ENCODE results near the gene CEL. TPM values are rescaled to one million over a fixed set of nuclear protein-coding genes. Genes with fewer than 3 reads are reported as not detected.

The CEL gene
- total RNA-seq, 2 donors from 2014 or later: 0.61 to 16.6 TPM

DNA sequence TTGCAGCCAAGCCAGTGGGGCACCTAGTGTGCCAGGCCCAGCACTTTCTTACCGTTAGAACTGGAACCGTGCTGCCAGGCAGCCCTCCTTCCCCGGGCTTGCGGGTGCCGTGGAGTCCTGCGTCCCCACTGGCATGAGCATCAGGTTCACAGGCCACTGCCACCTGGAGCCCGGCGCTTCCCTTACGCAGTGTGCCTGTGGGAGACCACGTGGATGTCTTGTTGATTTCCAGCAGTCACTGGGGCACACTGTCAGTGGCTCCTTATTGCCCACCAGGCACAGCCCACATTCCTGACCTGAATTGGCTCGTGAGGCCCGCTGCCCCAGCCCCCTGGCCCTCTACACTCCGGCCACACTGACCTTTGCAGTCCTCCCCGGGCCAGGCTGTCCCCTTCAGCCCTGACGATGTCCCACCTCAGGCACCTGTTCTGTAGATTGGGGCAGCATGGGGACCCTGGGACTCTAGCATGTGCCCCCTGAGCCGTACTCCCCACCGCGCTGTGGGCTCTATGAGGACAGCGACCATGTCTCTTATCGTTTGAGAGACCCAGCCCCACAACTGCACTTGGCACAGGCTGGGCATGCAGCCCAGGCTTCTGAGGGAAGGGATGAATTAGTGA lies 10.4 kb upstream of the CEL start:
- Histone ChIP-seq H3K9ac (ENCODE audit: low read depth in 2 of 2, low read length in 2 of 2) (peak overlapping the region in 1 of 2 donors; percentile 34), H3K27ac (no peak overlapping the region), H3K36me3 (no peaks in the 10 kb centered on the region), H3K4me1 (peaks cover 3% of the 10 kb centered on the region), H3K4me3 (no peak overlapping the region), H3K27me3 (no peaks in the 10 kb centered on the region), H3K9me3 (no peaks in the 10 kb centered on the region)
- no peak for DNase-seq
- TF ChIP-seq, protein P1, sequence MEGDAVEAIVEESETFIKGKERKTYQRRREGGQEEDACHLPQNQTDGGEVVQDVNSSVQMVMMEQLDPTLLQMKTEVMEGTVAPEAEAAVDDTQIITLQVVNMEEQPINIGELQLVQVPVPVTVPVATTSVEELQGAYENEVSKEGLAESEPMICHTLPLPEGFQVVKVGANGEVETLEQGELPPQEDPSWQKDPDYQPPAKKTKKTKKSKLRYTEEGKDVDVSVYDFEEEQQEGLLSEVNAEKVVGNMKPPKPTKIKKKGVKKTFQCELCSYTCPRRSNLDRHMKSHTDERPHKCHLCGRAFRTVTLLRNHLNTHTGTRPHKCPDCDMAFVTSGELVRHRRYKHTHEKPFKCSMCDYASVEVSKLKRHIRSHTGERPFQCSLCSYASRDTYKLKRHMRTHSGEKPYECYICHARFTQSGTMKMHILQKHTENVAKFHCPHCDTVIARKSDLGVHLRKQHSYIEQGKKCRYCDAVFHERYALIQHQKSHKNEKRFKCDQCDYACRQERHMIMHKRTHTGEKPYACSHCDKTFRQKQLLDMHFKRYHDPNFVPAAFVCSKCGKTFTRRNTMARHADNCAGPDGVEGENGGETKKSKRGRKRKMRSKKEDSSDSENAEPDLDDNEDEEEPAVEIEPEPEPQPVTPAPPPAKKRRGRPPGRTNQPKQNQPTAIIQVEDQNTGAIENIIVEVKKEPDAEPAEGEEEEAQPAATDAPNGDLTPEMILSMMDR (IDR thresholded peaks at IDR 0.05): no peak
- intact Hi-C loops (cut with DNase I): no loop called here

- intact Hi-C loops (cut with DNase I): no loop called here
- H3K4me1 ChIP-seq: peaks cover 3% of the 10 kb centered on the region
- no peaks in the 10 kb centered on the region for H3K9me3 ChIP-seq
- TF ChIP-seq, protein P1 (IDR thresholded peaks at IDR 0.05): no peak
- no peak for DNase-seq
- H3K27ac ChIP-seq: no peak overlapping the region
- no peaks in the 10 kb centered on the region for H3K36me3 ChIP-seq
- no peaks in the 10 kb centered on the region for H3K27me3 ChIP-seq
- no peak overlapping the region for H3K9ac ChIP-seq (ENCODE audit: low read depth in 2 of 2, low read length in 2 of 2)
- no peak overlapping the region for H3K4me3 ChIP-seq
These were observed 9.7 kb upstream of the CEL start for GRCh38 chr9:133051966-133052539.

DNA sequence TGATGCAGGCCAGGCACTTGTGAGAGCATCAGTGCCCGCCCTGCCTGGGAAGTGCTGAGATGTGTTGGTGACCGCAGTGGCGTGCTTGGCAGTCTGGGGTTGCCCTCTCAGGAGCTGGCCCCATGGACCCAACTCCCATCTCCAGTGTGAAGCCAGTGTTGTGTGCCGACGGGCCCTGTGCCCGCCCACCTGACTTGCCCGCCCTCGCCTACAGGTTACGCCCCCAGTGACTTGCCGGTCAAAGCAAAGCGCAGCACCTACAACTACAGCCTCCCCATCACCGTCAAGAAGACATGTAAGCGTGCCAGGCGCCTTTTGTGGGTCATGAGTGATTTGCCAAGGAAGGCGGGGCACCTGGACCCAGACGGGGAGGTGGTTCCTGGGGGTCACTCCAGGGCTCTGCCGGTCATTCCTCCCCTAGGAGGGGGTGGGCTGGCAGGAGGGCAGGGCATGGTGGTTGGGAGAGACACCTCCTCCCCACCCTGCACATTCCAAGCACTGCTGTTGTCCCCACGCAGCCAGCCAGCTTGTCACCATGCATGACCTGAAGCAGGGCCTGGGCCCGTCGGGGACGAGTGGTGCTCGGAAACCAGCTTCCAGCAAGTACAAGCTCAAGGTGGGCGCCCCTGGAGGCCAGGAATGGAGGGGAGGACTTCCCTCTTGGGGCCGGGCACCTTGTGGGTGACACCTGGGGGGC lies 7.4 kb upstream of the CEL start:
- DNase-seq: no peak
- H3K9ac ChIP-seq (ENCODE audit: low read depth in 2 of 2, low read length in 2 of 2): no peak overlapping the region
- TF ChIP-seq, protein P1 (IDR thresholded peaks at IDR 0.05): no peak
- intact Hi-C loops (cut with DNase I): no loop called here
- no peak overlapping the region for H3K4me3 ChIP-seq
- no peak overlapping the region for H3K27ac ChIP-seq
- H3K4me1 ChIP-seq: peaks cover 3% of the 10 kb centered on the region
- no peaks in the 10 kb centered on the region for H3K9me3 ChIP-seq
- H3K36me3 ChIP-seq: no peaks in the 10 kb centered on the region
- no peaks in the 10 kb centered on the region for H3K27me3 ChIP-seq

- Histone ChIP-seq H3K36me3 (no peaks in the 10 kb centered on the region), H3K27ac (no peak overlapping the region), H3K4me3 (no peak overlapping the region), H3K4me1 (peaks cover 3% of the 10 kb centered on the region), H3K9ac (ENCODE audit: low read depth in 2 of 2, low read length in 2 of 2) (no peak overlapping the region), H3K9me3 (no peaks in the 10 kb centered on the region), H3K27me3 (no peaks in the 10 kb centered on the region)
- TF ChIP-seq, protein P1 (IDR thresholded peaks at IDR 0.05): no peak
- intact Hi-C loops (cut with DNase I): no loop called here
- DNase-seq: no peak
These were observed 6.8 kb upstream of the CEL start for GRCh38 chr9:133054966-133055365.

DNA sequence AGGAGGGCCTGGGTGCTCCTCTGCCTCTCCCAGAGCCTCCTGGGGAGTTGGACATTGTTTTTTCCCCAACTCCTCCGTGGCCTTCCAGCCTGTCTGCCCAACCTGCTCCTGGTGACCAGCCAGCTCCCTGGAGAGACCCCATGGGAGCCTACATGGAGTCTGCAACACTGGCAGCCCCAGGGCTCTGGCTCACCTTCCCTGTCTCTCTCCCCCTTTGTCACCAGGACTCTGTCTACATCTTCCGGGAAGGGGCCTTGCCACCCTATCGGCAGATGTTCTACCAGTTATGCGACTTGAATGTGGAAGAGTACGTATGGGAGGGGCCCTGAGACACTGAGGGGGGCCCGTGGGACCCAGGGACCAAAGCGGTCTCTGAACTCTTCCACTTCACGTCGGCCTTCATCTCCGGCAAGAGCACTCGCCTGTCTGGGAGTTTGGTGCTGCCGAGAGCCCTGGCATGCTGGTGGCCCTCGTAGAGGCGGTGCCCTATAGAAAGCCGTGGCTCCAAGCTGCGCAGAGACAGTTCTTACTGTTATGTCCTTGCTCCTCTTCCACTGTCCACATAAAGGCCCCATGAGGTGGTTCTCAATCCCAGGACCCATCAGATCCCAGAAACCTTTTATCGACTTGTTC lies 5.9 kb upstream of the CEL start:
- Histone ChIP-seq H3K4me3 (no peak overlapping the region), H3K36me3 (no peaks in the 10 kb centered on the region), H3K9ac (ENCODE audit: low read depth in 2 of 2, low read length in 2 of 2) (no peak overlapping the region), H3K9me3 (no peaks in the 10 kb centered on the region), H3K4me1 (peaks cover 3% of the 10 kb centered on the region), H3K27me3 (no peaks in the 10 kb centered on the region), H3K27ac (no peak overlapping the region)
- TF ChIP-seq, protein P1 (IDR thresholded peaks at IDR 0.05): no peak
- no peak for DNase-seq
- intact Hi-C loops (cut with DNase I): no loop called here

Data from colonic mucosa (tissue), 4 donors.